CD4-positive, alpha-beta T cell treated with Interleukin-12 subunit alpha and Interleukin-12 subunit beta, for 1 hour (primary cell): ENCODE data around the gene IPPK.
"Not testable (repeated sequence)": the region's sequence is repeated elsewhere in the genome, so short reads cannot be mapped to it uniquely, and the experiment has no call there.

Source experiments
- DNase-seq: peaks from one replicate; pipeline ENCODE4 v3.0.0-alpha.2; 2020

The IPPK gene

GRCh38 chr9:92637326-92637725 lies 32.6 kb downstream of the IPPK start:
- no peak for DNase-seq

- no peak for DNase-seq
These were observed 33.3 kb downstream of the IPPK start for GRCh38 chr9:92636627-92637026.

DNA sequence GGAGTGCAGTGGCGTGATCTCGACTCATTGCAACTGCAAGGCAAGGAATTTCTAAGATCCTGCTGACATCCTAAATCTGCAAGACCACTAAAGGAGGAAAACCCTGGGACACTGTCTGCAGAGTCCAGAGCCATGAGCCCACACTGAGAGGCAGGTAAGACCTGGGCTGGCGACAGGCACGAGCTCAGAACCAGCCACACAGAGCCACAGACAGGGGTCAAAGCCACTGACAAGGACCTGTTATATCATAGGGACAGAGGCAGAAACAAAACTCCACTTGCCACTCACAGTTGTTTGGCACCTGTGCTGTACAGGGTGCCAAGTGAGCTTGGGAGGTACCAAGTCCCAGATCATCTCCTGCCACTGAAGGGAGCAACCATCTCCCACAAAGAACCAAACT lies 34.2 kb downstream of the IPPK start:
- DNase-seq = no peak

- DNase-seq = peak; percentile 61
These were observed 35.0 kb downstream of the IPPK start for GRCh38 chr9:92634712-92635605.

- no peak for DNase-seq
These were observed 36.2 kb downstream of the IPPK start for GRCh38 chr9:92633614-92634278.

GRCh38 chr9:92632641-92633040 lies 37.3 kb downstream of the IPPK start:
- DNase-seq = no peak

DNA sequence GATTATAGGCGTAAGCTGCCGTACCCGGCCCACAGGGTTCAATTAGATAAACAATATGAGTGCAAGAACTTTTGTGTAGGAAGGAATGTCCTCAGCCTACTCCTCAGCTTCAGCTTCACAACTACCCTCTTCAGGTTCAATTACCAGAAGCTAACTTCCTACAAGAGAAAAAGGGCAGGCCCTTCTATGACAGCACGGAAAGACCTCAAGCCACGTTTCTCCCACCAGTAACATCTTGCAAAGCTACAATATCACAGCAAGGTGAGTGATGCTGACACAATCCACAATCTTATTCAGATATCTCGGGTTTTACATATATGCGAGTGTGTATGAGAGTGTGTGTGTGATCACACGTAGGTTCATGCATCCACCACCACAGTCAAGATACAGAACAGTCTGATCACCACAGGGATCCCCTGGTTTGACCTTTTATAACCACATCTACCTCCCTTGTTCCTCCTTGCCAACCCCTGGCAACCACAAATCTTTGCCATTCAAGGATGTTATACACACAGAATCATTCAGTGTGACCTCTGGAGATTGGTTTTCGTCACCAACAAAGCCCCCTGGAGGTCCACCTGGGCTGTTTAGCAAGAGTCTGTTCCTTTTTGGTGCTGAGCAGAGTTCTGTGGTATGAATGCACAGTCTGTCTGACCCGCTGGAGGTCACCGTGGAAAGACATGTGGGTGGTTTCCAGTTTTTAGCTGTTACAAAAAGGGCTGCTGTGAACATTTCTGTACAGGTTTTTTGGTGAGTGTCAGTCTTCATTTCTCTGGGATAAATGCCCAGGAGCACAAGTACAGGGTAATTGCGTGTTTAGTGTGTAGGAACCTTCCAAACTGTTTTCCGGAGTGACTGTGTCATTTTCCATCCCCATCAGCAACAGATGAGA lies 38.2 kb downstream of the IPPK start:
- DNase-seq = no peak

- no peak for DNase-seq
These were observed 42.3 kb downstream of the IPPK start for GRCh38 chr9:92627651-92628050.

- DNase-seq = no peak
These were observed 43.4 kb downstream of the IPPK start for GRCh38 chr9:92626484-92626883.

GRCh38 chr9:92623936-92624335 lies 46.0 kb downstream of the IPPK start:
- not testable (repeated sequence) for DNase-seq

DNA sequence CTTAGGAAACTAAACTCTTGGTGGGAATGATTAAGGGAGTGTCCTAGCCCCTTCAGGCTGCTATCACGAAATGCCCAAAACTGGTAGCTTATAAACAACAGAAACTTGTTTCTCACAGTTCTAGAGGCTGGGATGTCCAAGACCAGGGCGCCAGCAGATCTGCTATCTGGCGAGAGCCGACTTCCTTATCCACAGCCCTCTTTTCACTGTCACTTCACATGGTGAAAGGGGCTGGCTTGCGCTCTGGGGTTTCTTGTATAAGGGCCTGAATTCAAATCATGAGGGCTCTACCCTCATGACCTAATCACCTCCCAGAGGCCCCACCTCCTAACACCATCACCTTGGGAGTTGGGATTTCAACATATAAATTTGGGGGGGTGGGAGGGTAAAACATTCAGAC lies 49.1 kb downstream of the IPPK start:
- no peak for DNase-seq

DNA sequence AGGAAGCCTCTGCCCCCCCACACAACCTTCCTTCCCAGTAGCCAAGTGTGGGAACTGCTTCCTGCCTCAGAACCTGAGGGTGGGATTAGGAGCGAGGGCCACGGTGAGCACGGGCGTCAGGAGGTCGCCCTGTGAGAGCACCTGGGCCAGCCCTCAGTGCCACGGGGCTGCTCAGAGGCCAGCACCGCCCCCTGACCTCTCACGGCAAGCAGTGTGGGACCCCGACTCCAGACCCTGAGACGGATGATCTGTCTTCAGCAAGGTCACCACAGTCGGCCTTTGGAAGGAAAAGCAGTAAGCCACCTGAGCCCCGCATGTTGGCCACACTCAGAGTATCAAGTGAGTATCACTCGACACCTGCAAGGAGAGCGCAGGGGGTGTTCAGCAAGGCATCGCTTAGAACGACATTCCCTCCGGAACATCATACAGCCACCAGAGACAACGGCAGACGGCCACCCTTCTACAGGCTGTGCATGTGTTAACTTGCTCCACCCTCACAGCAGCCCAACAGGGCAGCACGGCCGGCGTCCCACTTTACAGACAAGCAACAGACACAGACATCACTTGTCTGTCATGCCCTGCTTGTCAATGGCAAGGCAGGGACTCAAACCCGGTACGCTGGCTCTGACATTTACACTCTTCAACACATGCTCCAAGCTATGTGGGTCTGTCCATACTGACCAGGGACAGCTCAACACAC lies 50.2 kb downstream of the IPPK start:
- no peak for DNase-seq

DNA sequence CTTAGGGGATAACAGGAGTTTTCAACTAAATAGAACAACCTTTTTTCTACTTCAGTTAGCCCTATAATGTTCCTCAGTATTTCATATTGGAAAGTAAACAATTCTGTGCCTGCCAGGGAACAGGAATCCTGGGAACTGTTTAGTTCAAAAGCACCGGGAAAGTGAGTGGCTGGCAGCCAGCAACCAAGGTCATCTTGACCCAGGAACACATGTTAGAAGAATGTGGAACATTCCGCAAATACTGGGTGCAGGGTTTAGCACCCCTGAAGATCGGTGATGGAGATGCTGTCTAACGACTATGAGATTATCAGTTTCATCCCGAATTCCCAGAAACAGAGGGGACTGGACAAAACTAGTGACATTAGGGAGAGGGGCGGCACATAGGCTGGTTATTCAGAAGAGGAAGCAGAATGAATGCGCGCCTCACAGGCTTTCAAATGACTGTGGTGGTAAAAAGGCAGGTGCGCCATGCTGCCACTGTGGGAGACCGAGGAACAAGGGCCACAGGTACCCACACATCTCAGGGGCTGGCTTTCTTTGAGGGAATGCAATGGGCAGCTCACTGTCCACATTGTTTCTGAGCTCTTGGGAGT lies 51.2 kb downstream of the IPPK start:
- DNase-seq = no peak

DNA sequence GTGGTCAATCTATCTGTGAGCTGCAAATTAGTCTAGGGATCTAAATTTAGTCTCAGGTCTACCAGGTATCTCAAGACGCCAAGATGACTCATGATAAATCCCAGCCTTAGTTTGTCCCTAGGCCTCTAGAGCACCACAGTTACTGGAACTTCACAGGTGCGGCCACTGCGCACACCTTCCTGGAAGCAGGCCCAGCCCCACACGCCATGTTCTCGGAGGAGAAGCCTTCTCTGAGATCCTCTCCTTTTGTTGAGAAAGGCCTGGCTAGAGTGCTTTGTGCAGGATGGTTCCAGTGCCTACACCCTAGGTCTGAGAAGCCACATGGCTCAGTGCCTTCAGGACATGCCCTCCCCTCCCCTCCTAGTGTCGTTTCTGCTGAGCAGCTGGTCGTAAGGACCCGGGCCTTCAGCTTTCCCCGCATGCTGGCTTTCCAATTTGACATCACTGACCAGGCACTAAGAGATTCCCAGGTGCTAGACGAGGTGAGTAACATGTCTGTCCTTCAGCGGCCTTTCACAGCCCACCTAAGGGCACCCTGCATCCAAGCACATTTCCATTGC lies 51.9 kb downstream of the IPPK start:
- DNase-seq = no peak

GRCh38 chr9:92617195-92617813 lies 52.6 kb downstream of the IPPK start:
- no peak for DNase-seq

DNA sequence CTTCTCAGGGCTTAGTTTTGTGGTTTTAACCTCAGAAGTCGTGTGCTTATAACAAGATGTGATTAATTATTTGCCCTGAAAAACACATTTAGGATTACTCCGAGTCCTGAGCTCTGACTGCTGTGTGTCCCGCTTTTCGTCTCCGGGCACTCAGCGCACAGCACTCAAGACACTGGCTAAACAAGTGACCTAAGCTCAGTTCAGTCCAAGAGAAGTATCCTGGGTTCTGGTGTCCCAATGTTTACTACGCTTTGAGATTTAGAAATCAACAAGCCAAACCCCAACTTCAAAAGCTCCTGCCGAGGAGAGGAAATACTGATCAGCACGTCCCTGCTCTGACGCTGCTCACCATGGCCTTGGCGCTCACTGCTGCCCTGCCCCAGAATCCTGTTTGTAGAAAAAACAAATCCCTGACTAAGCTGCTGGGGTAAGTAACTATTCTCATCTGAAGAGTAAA lies 53.2 kb downstream of the IPPK start:
- DNase-seq = no peak

GRCh38 chr9:92616199-92616641 lies 53.7 kb downstream of the IPPK start:
- no peak for DNase-seq

DNA sequence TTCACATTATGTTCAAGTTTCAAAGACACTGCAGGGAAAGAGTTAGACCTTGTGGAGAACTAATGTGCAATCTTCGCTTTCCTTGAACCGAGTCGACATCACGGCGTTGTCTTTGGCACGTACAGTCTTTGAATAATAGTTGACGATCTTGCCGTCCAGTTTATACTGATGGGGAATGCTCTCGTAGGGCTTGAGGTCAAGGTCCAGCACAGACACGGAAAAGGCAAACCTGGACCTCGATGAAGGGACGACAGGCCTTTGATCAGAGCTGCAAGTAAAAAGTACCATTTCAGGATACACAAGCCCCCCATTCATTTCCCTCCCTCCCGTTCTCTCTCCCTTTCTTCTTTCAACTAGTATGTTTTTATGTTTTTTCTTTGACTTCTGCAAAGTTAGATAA lies 54.1 kb downstream of the IPPK start:
- no peak for DNase-seq

DNA sequence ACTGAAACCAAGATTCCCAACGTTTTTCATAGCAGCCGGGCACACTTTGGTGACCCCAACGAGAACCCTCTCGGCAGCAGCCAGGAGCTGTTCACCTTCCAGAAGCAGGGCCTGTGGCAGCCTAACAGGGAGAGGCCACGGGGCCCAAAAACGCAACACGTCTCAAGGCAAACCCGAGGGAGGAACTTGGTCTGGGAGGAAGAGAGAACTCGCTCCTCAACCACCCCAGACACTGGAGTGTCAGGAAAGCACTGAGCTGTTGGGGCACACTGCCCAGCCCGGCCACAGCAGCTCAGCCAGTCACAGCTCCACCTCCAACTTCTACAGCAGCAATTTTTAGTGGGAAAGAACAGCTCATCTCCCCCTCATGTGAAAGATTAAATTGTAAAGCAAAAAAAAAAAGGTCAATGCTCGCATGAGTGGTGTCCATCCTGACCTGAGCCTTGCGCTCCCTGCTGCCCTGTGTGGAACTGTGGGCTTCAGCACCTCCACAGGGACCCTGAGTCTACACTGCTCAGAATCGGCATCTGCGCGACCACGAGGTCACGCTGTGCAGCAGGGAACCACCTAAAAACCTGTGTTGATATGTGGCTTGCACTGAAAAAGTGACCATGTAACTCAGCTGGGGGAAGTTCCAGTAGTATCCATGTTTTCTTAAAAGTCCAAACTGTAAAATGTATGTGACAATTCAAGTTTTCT lies 55.0 kb downstream of the IPPK start:
- DNase-seq = no peak

DNA sequence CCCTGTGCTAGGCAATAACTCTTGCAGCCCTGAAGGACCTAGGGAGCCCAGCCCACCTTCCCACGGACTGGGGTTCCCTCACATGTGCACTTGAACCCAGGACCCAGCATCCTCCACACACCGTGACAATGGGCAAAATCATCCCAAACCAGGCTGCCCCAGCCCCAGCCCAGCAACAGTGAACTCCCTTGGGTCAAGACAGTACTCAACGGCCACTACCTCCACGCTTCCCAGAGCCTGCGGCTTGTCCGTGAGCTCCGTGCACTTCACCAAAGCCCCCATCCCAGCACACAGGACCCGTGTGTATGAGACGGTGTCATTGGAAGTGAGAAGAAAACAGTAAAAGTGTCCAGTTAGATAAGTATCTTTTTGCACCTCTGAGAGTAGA lies 55.8 kb downstream of the IPPK start:
- DNase-seq = no peak
